Epithelial cell of proximal tubule (primary cell): ENCODE data around the gene SPDYE6. TPM values are rescaled to one million over a fixed set of nuclear protein-coding genes. Genes with fewer than 3 reads are reported as not detected.

Source experiments
- DNase-seq: peaks from one replicate; pipeline ENCODE4 v3.0.0-alpha.2; 2011; ENCODE audit warnings: low read depth
- H3K4me3 ChIP-seq: 2 replicates; pipeline ENCODE4 v1.5.1; 2011; ENCODE audit warnings: low read depth, mild to moderate bottlenecking, low read length
- total RNA-seq: library from RNA; depleted of rRNA; stranded (reverse); fragments of >200 nt; gene quantifications from 2 replicates; pipeline ENCODE4 v1.2.3, GENCODE V29; 2015
- TF ChIP-seq, protein P1 (sequence below): conservative IDR thresholded peaks from 2 replicates; pipeline ENCODE4 v1.5.1; 2012; ENCODE audit warnings: low read depth, mild to moderate bottlenecking, low read length

Gene SPDYE6
- total RNA-seq, 1 donor from 2014 or later, result not detected

DNA sequence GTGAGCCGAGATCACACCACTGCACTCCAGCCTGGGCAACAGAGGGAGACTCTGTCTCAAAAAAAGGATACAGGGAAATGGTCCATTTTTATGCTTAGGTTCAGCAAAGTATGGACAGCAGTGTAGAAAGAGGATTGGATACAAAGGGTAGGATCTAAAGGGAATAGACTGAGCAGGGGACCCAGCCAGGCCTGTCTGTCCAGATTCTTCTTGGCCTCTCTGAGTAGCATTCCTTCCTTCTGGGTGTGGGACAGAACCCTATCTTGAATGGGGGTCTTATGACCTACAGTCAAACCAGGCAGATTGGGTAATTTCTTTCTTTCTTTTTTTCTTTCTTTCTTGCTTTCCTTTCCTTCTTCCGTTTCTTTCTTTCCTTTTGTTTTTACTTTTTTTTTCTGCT, 43.9 kb downstream of the SPDYE6 start:
- no peak overlapping the region for H3K4me3 ChIP-seq

DNA sequence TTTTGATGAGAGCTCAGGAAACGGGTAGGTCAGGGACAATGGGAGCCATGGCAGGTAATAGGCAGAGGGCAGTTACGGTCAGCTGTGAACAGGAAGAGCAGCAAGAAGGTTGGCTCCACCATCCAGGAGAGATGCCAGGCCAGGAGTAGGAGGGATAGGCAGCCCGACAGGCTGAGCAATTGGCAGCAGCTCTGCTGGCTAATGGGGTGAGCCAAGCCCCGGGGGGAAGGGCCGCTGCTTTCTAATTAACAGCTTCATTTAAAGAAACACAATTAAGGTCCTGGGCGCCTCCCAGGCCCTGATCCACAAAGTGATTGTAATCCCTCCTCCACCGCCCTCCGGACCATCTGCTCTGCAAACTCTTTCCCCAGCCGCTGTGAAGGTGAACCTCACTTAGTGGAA, 45.8 kb downstream of the SPDYE6 start:
- DNase-seq, result no peak
- TF ChIP-seq, protein P1, sequence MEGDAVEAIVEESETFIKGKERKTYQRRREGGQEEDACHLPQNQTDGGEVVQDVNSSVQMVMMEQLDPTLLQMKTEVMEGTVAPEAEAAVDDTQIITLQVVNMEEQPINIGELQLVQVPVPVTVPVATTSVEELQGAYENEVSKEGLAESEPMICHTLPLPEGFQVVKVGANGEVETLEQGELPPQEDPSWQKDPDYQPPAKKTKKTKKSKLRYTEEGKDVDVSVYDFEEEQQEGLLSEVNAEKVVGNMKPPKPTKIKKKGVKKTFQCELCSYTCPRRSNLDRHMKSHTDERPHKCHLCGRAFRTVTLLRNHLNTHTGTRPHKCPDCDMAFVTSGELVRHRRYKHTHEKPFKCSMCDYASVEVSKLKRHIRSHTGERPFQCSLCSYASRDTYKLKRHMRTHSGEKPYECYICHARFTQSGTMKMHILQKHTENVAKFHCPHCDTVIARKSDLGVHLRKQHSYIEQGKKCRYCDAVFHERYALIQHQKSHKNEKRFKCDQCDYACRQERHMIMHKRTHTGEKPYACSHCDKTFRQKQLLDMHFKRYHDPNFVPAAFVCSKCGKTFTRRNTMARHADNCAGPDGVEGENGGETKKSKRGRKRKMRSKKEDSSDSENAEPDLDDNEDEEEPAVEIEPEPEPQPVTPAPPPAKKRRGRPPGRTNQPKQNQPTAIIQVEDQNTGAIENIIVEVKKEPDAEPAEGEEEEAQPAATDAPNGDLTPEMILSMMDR, result no peak
- H3K4me3 ChIP-seq, result no peak overlapping the region

More for the DNA sequence above, 43.9 kb downstream of the SPDYE6 start:
- TF ChIP-seq, protein P1, result no peak
- no peak for DNase-seq

- H3K4me3 ChIP-seq, result no peak overlapping the region
- TF ChIP-seq, protein P1, result no peak
- DNase-seq, result peak; percentile 45
Observed at GRCh38 chr7:102306916-102307677, 49.1 kb downstream of the SPDYE6 start.

DNA sequence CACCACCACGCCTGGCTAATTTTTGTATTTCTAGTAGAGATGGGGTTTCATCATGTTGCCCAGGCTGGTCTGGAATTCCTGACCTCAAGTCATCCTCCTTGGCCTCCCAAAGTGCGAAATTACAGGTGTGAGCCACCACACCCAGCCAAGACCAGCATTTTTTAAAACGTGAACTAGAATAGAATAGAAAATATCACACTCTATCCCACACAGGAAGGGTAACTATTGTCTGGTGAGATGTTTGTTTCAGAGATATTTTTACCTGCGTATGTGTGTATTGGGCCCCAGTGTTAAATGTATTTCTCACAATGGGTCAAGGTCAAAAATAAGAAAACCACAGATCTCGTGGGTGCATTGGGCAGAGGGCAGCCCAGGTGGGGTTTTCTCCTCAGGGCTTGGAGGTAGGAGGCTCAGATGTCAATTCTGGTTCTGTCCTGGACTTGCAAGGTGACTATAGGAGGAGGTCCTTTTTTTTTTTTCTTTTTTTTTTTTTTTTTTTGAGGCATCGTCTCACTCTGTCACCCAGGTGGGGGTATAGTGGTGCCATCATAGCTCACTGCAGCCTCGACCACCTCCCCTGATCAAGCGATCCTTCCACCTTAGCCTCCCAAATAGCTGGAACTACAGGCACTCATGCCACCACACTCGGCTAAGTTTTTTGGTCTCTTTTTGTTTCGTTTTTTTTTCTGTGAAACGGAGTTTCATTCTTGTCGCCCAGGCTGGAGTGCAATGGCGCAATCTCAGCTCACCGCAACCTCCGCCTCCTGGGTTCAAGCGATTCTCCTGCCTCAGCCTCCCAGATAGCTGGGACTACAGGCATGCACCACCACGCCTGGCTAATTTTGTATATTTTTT, 50.6 kb downstream of the SPDYE6 start:
- no peak overlapping the region for H3K4me3 ChIP-seq
- TF ChIP-seq, protein P1, result no peak
- no peak for DNase-seq

GRCh38 chr7:102304668-102305067, 51.6 kb downstream of the SPDYE6 start:
- TF ChIP-seq, protein P1, result no peak
- no peak overlapping the region for H3K4me3 ChIP-seq
- no peak for DNase-seq

- TF ChIP-seq, protein P1, result no peak
- no peak overlapping the region for H3K4me3 ChIP-seq
- no peak for DNase-seq
Observed at GRCh38 chr7:102303669-102304422, 52.4 kb downstream of the SPDYE6 start.
